Raji (cell line): Measurements from ENCODE around the gene EPN2.

Source experiments
- POLR2A ChIP-seq: IDR thresholded peaks from 2 replicates; pipeline ENCODE4 v1.6.1; 2011; ENCODE audit warnings: low read depth, low read length, control low read depth; ENCODE audit not compliant: insufficient read depth

The EPN2 gene

GRCh38 chr17:19378416-19379360 lies 141.5 kb downstream of the EPN2 start, which contains the start of gene MAPK7:
Gene MAPK7, plus strand, starts transcription at chr17:19378498. Its CDS starts 403 bp downstream, at chr17:19378901.
- no peak for TF ChIP-seq POLR2A

GRCh38 chr17:19379361-19380065 lies 142.3 kb downstream of the EPN2 start:
- TF ChIP-seq POLR2A, result no peak

- no peak for TF ChIP-seq POLR2A
Measured at GRCh38 chr17:19380481-19381301, 143.5 kb downstream of the EPN2 start.

- TF ChIP-seq POLR2A, result no peak
Measured at GRCh38 chr17:19381361-19381740, 144.2 kb downstream of the EPN2 start.

DNA sequence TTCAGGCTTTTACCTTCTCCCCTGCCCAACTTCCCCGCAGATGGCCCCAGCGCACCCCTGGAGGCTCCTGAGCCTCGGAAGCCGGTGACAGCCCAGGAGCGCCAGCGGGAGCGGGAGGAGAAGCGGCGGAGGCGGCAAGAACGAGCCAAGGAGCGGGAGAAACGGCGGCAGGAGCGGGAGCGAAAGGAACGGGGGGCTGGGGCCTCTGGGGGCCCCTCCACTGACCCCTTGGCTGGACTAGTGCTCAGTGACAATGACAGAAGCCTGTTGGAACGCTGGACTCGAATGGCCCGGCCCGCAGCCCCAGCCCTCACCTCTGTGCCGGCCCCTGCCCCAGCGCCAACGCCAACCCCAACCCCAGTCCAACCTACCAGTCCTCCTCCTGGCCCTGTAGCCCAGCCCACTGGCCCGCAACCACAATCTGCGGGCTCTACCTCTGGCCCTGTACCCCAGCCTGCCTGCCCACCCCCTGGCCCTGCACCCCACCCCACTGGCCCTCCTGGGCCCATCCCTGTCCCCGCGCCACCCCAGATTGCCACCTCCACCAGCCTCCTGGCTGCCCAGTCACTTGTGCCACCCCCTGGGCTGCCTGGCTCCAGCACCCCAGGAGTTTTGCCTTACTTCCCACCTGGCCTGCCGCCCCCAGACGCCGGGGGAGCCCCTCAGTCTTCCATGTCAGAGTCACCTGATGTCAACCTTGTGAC lies 144.7 kb downstream of the EPN2 start:
- TF ChIP-seq POLR2A, result no peak

DNA sequence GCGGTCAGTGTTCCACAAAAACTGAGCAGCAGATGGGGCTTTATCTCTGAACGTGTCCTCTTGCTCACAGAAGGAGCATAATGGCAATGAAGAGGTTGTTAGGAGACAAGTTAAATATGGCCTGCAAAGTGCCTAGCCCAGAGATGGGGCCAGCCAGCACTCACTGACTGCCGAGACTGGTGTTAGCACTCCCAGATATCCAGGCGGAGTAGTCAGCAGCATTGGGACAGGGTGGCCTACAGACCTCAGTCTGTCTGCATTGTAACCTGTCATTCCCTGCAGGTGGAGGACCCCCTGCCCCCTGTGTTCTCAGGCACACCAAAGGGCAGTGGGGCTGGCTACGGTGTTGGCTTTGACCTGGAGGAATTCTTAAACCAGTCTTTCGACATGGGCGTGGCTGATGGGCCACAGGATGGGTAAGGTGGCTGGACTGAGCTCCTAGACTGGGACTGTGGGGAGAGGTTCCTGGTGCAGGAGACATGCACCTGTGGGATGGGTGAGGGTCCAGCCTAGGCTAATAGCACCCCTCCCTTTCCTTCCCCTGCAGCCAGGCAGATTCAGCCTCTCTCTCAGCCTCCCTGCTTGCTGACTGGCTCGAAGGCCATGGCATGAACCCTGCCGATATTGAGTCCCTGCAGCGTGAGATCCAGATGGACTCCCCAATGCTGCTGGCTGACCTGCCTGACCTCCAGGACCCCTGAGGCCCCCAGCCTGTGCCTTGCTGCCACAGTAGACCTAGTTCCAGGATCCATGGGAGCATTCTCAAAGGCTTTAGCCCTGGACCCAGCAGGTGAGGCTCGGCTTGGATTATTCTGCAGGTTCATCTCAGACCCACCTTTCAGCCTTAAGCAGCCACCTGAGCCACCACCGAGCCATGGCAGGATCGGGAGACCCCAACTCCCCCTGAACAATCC lies 145.6 kb downstream of the EPN2 start:
- TF ChIP-seq POLR2A, result no peak

GRCh38 chr17:19383681-19384470 lies 146.7 kb downstream of the EPN2 start:
- no peak for TF ChIP-seq POLR2A

GRCh38 chr17:19384723-19385391 lies 147.7 kb downstream of the EPN2 start:
- no peak for TF ChIP-seq POLR2A

GRCh38 chr17:19385521-19385983 lies 148.4 kb downstream of the EPN2 start:
- TF ChIP-seq POLR2A, result no peak
